Spinal cord (tissue), 10 donors: ENCODE results near the gene ZGLP1. TPM values are rescaled to one million over a fixed set of nuclear protein-coding genes. Genes with fewer than 3 reads are reported as not detected.
A peak's percentile ranks its signal among the peaks of the same experiment; 100 is the strongest.

Experiments used
- DNase-seq, 6 donors: peaks; one replicate each; pipeline versions ENCODE4 v3.0.0 to v3.0.0-alpha.2; 2013 to 2015; ENCODE audit warnings: low spot score in 6 of 6, low read depth in 4 of 6
- H3K27ac ChIP-seq: one replicate; pipeline ENCODE4 v1.5.1; 2013; ENCODE audit warnings: low read depth, low read length, control low read depth
- H3K27me3 ChIP-seq: one replicate; pipeline ENCODE4 v1.6.1; 2013; ENCODE audit warnings: low read length; ENCODE audit not compliant: control insufficient read depth, insufficient read depth
- H3K36me3 ChIP-seq: one replicate; pipeline ENCODE4 v1.6.1; 2013; ENCODE audit warnings: low read length; ENCODE audit not compliant: control insufficient read depth, insufficient read depth
- H3K4me1 ChIP-seq: one replicate; pipeline ENCODE4 v1.6.1; 2013; ENCODE audit warnings: low read length; ENCODE audit not compliant: control insufficient read depth, insufficient read depth
- H3K4me3 ChIP-seq: one replicate; pipeline ENCODE4 v1.5.1; 2013; ENCODE audit warnings: low read depth, low read length, control low read depth
- H3K9me3 ChIP-seq: one replicate; pipeline ENCODE4 v1.6.1; 2013; ENCODE audit warnings: low read length; ENCODE audit not compliant: control insufficient read depth, insufficient read depth
- WGBS: methylation state at CpG from one replicate; pipeline ENCODE4 v1.1.5; 2013; ENCODE audit warnings: missing lambda C conversion rate; ENCODE audit not compliant: insufficient coverage; 5-methylcytosine and 5-hydroxymethylcytosine counted together
- long read RNA-seq, 4 donors: transcript quantifications; one replicate each; lab custom pipeline, GENCODE V29; 2026
- polyA plus RNA-seq, 2 donors: library from polyadenylated mRNA; unstranded; fragments of 120-200 nt; gene quantifications; one replicate each; pipeline ENCODE4 v1.2.1, GENCODE V29; 2013; ENCODE audit not compliant: insufficient read length in 2 of 2
- total RNA-seq, 2 donors: library from RNA; depleted of rRNA in 1 of 2; stranded (reverse); fragments of 120-200 nt in 1 of 2; fragments of >200 nt in 1 of 2; gene quantifications; one replicate each; pipeline versions ENCODE4 v1.2.3 to v1.2.4, GENCODE V29; 2013 to 2014
- donor health status: healthy.

ZGLP1 gene
- total RNA-seq = 1 to 10 TPM; 1.6 to 9.5 TPM
- 10 to 100 TPM; 11.0 to 15.7 TPM for polyA plus RNA-seq
- long read RNA-seq, donor 1, partial matches to known transcripts = 0 of 3 reads
- long read RNA-seq, donor 1, other reads (novel, unspliced or antisense) = 0 of 3 reads
- long read RNA-seq, donor 2 = 0 reads
- long read RNA-seq, donor 3, partial matches to known transcripts = 0 of 3 reads
- long read RNA-seq, donor 3, other reads (novel, unspliced or antisense) = 0 of 3 reads
- long read RNA-seq, donor 4, transcript ZGLP1-201 (6 exons, 1,028 nt) = major isoform, 5 of 6 reads
- long read RNA-seq, donor 4, partial matches to known transcripts = 0 of 6 reads
- long read RNA-seq, donor 4, other reads (novel, unspliced or antisense) = 0 of 6 reads

DNA sequence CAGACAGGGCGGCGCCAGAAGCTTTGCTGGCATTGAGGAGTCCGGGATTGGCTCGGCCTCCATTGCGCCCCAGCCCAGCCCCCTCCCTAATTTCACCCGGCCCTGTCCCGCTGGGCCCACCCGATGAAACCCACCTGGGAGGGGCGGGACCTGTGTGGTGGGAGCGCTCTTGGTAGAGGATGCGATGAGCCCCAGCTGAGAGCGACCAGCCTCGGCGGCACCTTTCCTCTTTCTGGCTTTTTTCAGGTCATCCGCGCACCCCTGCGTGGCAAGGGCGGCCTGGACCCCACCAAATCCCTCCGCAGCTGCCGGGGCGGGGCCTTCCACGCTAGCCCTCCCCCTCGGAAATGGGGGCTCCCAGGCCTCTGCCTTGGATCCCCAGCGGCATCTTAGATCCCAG lies at the start of gene ZGLP1:
Gene ZGLP1, minus strand, starts transcription at position 393 of the 400 bp plus-strand sequence.
- Histone ChIP-seq H3K4me1 (no peaks in the 10 kb centered on the region), H3K9me3 (no peaks in the 10 kb centered on the region), H3K4me3 (no peak within 1 kb of the TSS), H3K27ac (no peak within 1 kb of the TSS), H3K36me3 (peaks cover 54% of the 10 kb centered on the region), H3K27me3 (no peaks in the 10 kb centered on the region)
- no peak for DNase-seq
- 94% methylated on average over 18 of the region's 24 CpGs for WGBS

DNA sequence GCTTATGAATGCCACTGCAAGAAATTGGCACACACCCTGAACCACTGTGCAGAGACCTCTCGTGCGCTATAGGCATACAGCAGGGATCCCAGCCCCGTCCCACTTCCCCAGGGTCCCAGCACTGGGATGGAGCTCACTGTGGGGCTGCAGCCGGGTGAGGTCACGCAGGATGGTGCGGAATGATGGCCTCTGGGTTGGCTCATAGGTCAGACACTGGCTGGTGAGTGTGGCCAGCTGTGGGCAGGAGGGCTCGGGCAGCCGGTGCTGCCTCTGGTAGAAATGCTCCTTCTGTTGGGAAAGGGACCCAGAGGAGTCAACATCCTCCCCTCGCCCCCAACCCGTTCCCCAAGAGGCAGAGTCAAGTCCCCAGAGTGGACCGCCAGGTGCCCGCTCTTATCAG lies 46.8 kb upstream of the ZGLP1 start:
- Histone ChIP-seq H3K27me3 (no peaks in the 10 kb centered on the region), H3K36me3 (peaks cover 89% of the 10 kb centered on the region), H3K4me1 (peaks cover 19% of the 10 kb centered on the region), H3K4me3 (no peak overlapping the region), H3K9me3 (no peaks in the 10 kb centered on the region), H3K27ac (no peak overlapping the region)
- DNase-seq = no peak
- 97% methylated on average over 12 of the region's 12 CpGs for WGBS

DNA sequence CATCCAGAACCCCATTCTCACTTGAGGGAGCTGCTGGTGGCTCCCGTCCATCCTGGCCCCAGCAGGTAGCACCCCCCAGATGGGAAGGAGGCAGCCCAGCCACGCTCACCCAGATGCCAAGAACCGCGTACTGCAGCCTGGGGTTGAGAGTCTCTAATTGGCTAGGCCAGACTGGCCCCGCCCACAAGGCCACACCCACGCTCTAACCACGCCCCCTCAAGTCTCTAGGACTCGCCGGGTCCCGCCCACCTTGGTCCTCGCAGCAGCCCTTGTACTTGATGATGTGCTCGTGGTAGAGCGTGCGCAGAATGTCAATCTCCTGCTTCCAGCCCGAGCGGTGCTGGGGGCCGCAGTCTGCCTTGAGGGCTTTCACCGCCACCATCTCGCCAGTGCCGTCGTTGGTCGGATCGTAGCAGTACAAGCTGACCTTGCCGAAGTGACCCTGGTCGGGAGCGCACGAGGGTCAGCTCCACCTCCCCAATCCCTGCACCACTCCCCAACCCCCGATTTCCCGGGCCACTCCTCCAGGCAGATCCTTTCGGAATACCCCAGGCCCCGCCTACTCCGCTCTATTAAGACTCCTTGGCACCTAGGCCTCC lies 44.3 kb upstream of the ZGLP1 start:
- Histone ChIP-seq H3K4me1 (peaks cover 19% of the 10 kb centered on the region), H3K27ac (peak overlapping the region; percentile 33), H3K4me3 (no peak overlapping the region), H3K9me3 (no peaks in the 10 kb centered on the region), H3K27me3 (no peaks in the 10 kb centered on the region), H3K36me3 (peaks cover 79% of the 10 kb centered on the region)
- peak in 3 of 6 donors; percentile 37 to 96 (median 89) for DNase-seq
- WGBS = 40% methylated on average over 32 of the region's 32 CpGs

DNA sequence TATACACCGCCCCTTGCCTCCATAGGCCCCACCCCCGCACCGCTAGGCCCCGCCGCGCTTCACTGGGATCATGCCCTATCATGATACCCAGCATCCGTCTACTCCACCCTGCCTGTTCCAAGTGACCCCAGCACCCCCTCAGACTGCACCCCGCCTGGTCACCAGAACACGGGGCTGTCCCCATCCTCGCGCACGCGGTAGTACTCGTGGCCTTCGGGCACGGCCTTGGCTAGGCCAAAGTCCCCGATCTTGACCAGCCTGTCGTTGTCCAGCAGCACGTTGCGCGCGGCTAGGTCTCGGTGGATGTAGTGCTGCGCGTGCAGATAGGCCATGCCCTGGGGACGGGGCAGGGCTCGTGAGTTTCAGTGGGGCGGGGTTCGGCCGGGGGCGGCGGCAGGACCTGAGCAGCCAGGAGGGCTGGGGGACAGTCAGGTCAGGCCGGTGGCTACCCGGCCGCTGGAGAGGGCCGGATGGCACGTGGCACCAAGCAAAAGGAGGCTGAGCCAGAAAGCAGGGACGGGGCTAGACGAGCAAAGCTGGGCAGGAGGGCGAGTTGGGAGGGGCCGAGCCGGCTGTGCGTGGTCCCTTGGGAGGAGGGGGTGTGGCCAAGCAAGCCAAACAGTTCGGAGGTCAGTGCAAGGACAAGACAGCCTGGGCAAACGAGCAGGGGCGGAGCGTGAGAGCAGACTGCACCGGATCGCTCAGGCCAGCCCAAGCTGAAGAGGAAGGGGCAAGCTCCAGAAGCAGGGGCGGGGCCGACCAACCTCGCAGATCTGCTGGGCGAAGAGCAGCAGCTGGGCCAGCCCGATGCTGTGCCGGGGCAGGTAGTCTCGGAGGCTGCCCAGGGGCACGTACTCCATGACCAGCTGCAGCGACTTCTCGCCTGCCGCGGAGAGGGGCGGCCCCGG lies 43.4 kb upstream of the ZGLP1 start:
- no peaks in the 10 kb centered on the region for H3K9me3 ChIP-seq
- peak in 2 of 6 donors; percentile 64 to 70 for DNase-seq
- no peaks in the 10 kb centered on the region for H3K27me3 ChIP-seq
- H3K27ac ChIP-seq = peak overlapping the region; percentile 40
- H3K36me3 ChIP-seq = peaks cover 70% of the 10 kb centered on the region
- WGBS = 36% methylated on average over 63 of the region's 63 CpGs
- no peak overlapping the region for H3K4me3 ChIP-seq
- peaks cover 19% of the 10 kb centered on the region for H3K4me1 ChIP-seq

DNA sequence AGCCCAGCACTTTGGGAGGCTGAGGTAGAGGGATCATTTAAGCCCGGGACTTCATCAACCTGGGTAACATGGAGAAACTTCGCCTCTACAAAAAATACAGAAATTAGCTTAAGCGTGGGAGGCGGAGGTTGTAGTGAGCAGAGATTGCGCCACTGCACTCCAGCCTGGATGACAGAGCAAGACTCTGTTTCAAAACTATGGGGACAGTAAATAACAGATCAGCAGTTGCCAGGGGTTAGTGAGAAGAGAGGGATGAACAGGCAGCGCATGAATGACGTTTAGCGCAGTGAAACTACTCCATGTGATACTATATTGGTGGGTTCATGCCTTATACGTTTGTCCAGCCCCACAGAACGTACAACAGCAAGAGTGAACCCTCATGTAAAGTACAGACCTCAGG lies 36.9 kb upstream of the ZGLP1 start:
- no peaks in the 10 kb centered on the region for H3K9me3 ChIP-seq
- no peak for DNase-seq
- 80% methylated on average over 6 of the region's 10 CpGs for WGBS
- H3K27ac ChIP-seq = no peak overlapping the region
- no peaks in the 10 kb centered on the region for H3K4me1 ChIP-seq
- H3K36me3 ChIP-seq = peaks cover 14% of the 10 kb centered on the region
- no peak overlapping the region for H3K4me3 ChIP-seq
- H3K27me3 ChIP-seq = no peaks in the 10 kb centered on the region

DNA sequence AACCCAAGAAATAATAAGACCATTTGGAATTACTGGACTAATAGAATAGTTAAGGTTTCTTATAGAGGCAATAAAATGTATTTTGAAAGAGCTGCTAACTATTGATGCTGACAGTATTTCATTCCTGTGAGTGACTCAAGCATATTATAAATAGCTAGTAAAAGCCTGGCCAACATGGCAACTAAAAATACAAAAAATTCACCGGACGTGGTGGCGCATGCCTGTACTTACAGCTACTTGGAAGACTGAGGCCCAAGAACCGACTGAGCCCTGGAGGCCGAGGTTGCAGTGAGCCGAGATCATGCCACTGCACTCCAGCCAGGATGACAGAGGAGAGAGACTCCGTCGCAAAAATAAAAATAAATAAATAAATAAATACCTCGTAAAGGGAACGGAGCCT lies 35.2 kb upstream of the ZGLP1 start:
- WGBS = 92% methylated on average over 3 of the region's 10 CpGs
- peaks cover under 1% of the 10 kb centered on the region for H3K36me3 ChIP-seq
- no peak for DNase-seq
- H3K4me1 ChIP-seq = no peaks in the 10 kb centered on the region
- H3K9me3 ChIP-seq = no peaks in the 10 kb centered on the region
- H3K27me3 ChIP-seq = no peaks in the 10 kb centered on the region
- no peak overlapping the region for H3K4me3 ChIP-seq
- no peak overlapping the region for H3K27ac ChIP-seq

DNA sequence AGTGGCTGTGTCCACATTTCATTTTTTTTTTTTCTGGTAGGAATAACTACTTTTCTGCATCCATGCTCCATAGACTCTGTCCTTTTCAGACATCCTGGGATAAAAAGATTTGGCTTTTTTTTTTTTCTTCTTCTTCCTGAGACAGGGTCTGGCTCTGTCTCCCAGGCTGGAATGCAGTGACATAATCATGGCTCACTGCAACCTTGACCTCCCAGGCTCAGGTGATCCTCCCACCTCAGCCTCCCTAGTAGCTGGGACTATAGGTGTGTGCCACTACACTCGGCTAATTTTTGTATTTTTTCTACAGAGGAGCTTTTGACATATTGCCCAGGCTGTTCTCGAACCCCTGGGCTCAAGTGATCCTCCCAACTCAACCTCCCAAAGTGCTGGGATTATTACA lies 33.9 kb upstream of the ZGLP1 start:
- Histone ChIP-seq H3K27ac (no peak overlapping the region), H3K4me1 (no peaks in the 10 kb centered on the region), H3K9me3 (no peaks in the 10 kb centered on the region), H3K4me3 (no peak overlapping the region), H3K27me3 (no peaks in the 10 kb centered on the region), H3K36me3 (peaks cover 3% of the 10 kb centered on the region)
- WGBS = no CpG with 5 or more reads among the region's 2 CpGs
- no peak for DNase-seq

DNA sequence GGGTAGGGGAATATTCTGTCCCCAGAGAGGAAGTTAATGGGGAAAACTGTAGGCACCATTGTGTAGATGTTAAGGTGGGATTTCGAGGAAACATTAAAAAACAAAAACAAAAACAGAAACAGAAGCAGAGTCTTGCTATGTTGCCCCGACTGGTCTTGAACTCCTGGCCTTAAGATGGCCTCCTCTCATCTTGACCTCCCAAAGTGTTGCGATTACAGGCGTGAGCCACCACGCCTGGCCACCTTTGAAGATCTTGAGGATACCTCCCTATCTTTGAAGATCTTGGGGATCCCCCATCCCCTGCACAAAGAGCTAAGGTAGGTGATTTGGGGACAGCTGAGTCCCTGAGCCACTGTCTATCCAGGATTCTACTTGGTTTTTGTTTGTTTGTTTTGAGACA lies 30.4 kb upstream of the ZGLP1 start:
- H3K4me3 ChIP-seq = no peak overlapping the region
- no peaks in the 10 kb centered on the region for H3K27me3 ChIP-seq
- H3K27ac ChIP-seq = no peak overlapping the region
- no peak for DNase-seq
- WGBS = 90% methylated on average over 2 of the region's 5 CpGs
- H3K9me3 ChIP-seq = no peaks in the 10 kb centered on the region
- H3K4me1 ChIP-seq = peaks cover 9% of the 10 kb centered on the region
- peaks cover 3% of the 10 kb centered on the region for H3K36me3 ChIP-seq

DNA sequence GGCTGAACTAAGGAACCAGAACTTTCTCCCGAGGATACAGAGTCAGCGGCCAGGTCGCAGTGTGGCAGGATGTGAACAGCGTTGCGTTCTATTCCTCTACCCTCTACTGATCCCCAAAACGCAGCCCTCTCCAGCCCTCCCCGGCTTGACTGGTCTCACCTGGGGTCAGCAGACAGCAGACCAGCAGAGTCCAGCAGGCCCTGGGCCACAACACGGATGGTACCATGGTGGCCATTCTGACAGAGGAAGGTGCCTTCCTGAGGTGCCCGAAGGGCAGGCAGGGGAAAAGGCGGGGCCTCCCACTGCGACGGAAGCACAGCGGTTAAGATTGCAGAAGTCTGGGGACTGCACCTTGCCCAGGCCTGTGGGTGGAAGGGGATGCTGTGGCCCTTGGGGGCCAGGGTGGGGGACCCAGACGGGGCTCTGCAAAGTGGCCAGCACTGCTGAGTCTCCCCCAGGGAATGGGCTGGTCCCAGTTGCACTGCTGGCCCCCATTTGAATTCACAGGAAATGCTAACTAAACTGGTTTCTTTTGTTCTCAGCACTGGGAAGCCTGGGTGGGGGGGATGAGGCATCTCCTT lies 29.9 kb upstream of the ZGLP1 start, which contains the start of gene ICAM3:
Gene ICAM3, minus strand, starts transcription at position 245 of the 581 bp plus-strand sequence. Its CDS starts 10 bp downstream, at position 235.
- Histone ChIP-seq H3K36me3 (peaks cover 3% of the 10 kb centered on the region), H3K27ac (no peak within 1 kb of the TSS), H3K4me1 (peaks cover 14% of the 10 kb centered on the region), H3K27me3 (no peaks in the 10 kb centered on the region), H3K9me3 (no peaks in the 10 kb centered on the region), H3K4me3 (no peak within 1 kb of the TSS)
- 63% methylated on average over 14 of the region's 14 CpGs for WGBS
- no peak for DNase-seq
